ENCODE results near the gene EIF4G3.

EIF4G3 gene

DNA sequence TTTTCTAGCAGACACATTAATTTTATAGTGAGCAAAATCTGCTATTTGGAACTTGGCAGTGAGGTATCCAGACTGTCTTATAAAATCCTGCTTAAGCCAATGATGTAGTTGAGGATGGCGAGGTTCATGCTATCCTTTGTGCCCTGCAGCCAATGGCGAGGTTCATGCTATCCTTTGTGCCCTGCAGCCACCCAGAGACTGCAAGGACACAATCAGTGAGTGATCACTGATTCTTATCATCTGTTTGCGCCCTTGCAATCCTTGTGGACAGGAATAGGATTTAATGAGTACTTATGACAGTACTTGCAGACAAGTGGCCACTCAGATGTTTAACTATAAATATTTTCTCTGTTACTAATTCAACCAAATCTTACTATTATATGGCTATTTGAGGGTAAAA lies 112.6 kb downstream of the EIF4G3 start:
- H3K4me1 ChIP-seq (ENCODE audit: insufficient read depth, low read length, severe bottlenecking) = no peaks in the 10 kb centered on the region
- no peaks in the 10 kb centered on the region for H3F3A ChIP-seq (ENCODE audit: insufficient read depth, low read length)
- H3K4me2 ChIP-seq (ENCODE audit: low read length) = no peak overlapping the region
- H3K27me3 ChIP-seq (ENCODE audit: insufficient read depth, low read length) = no peaks in the 10 kb centered on the region
- H3K79me2 ChIP-seq (ENCODE audit: insufficient read depth, low read length) = no peaks in the 10 kb centered on the region
- no peaks in the 10 kb centered on the region; the same call in 1 of the 2 replicates for H3K36me3 ChIP-seq (ENCODE audit: insufficient read depth, low read length)
- H3K27ac ChIP-seq (ENCODE audit: low read depth, low read length, poor library complexity, severe bottlenecking) = no peak overlapping the region
- no peaks in the 10 kb centered on the region for H3K9me2 ChIP-seq (ENCODE audit: low read depth, low read length)
- H2AFZ ChIP-seq (ENCODE audit: low read length) = no peak overlapping the region
- TF ChIP-seq, protein P1, sequence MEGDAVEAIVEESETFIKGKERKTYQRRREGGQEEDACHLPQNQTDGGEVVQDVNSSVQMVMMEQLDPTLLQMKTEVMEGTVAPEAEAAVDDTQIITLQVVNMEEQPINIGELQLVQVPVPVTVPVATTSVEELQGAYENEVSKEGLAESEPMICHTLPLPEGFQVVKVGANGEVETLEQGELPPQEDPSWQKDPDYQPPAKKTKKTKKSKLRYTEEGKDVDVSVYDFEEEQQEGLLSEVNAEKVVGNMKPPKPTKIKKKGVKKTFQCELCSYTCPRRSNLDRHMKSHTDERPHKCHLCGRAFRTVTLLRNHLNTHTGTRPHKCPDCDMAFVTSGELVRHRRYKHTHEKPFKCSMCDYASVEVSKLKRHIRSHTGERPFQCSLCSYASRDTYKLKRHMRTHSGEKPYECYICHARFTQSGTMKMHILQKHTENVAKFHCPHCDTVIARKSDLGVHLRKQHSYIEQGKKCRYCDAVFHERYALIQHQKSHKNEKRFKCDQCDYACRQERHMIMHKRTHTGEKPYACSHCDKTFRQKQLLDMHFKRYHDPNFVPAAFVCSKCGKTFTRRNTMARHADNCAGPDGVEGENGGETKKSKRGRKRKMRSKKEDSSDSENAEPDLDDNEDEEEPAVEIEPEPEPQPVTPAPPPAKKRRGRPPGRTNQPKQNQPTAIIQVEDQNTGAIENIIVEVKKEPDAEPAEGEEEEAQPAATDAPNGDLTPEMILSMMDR (IDR thresholded peaks at IDR 0.05; ENCODE audit: low read length) = no peak
- no peak for TF ChIP-seq EZH2 (IDR thresholded peaks at IDR 0.05; ENCODE audit: borderline replicate concordance, low read length)
- H3K9ac ChIP-seq (ENCODE audit: low read length) = no peak overlapping the region
- no peaks in the 10 kb centered on the region for H3K9me3 ChIP-seq (ENCODE audit: low read length)
- H3K4me3 ChIP-seq (ENCODE audit: low read depth, low read length, poor library complexity, severe bottlenecking) = no peak overlapping the region
- no peaks in the 10 kb centered on the region for H4K20me1 ChIP-seq (ENCODE audit: insufficient read depth, low read length)

DNA sequence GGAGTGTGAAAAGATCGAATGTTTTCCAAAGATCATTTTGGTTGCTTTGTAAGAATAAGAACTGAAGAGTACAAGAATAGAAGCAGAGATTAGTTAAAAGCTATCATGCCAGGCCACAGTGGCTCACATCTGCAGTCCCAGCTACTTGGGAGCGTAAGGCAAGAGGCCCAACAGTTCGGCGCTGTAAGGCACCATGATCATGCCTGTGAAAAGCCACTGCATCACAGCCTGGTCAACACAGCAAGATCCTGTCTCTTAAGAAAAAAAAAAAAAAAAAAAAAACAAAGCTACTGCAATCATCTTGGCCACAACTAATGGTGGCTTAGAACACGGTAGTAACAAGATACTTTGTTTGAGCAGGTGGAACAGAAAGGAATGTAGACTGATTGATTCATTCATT lies 116.2 kb downstream of the EIF4G3 start:
- H3K4me2 ChIP-seq (ENCODE audit: low read length) = no peak overlapping the region
- H4K20me1 ChIP-seq (ENCODE audit: insufficient read depth, low read length) = no peaks in the 10 kb centered on the region
- TF ChIP-seq, protein P1 (IDR thresholded peaks at IDR 0.05; ENCODE audit: low read length) = no peak
- no peak for TF ChIP-seq EZH2 (IDR thresholded peaks at IDR 0.05; ENCODE audit: borderline replicate concordance, low read length)
- H3K79me2 ChIP-seq (ENCODE audit: insufficient read depth, low read length) = no peaks in the 10 kb centered on the region
- H3K9ac ChIP-seq (ENCODE audit: low read length) = no peak overlapping the region
- no peak overlapping the region for H2AFZ ChIP-seq (ENCODE audit: low read length)
- H3K4me3 ChIP-seq (ENCODE audit: low read depth, low read length, poor library complexity, severe bottlenecking) = no peak overlapping the region
- H3K27ac ChIP-seq (ENCODE audit: low read depth, low read length, poor library complexity, severe bottlenecking) = no peak overlapping the region
- H3F3A ChIP-seq (ENCODE audit: insufficient read depth, low read length) = no peaks in the 10 kb centered on the region
- no peaks in the 10 kb centered on the region for H3K27me3 ChIP-seq (ENCODE audit: insufficient read depth, low read length)
- no peaks in the 10 kb centered on the region for H3K9me2 ChIP-seq (ENCODE audit: low read depth, low read length)
- H3K36me3 ChIP-seq (ENCODE audit: insufficient read depth, low read length) = no peaks in the 10 kb centered on the region
- H3K4me1 ChIP-seq (ENCODE audit: insufficient read depth, low read length, severe bottlenecking) = no peaks in the 10 kb centered on the region
- no peaks in the 10 kb centered on the region for H3K9me3 ChIP-seq (ENCODE audit: low read length)

DNA sequence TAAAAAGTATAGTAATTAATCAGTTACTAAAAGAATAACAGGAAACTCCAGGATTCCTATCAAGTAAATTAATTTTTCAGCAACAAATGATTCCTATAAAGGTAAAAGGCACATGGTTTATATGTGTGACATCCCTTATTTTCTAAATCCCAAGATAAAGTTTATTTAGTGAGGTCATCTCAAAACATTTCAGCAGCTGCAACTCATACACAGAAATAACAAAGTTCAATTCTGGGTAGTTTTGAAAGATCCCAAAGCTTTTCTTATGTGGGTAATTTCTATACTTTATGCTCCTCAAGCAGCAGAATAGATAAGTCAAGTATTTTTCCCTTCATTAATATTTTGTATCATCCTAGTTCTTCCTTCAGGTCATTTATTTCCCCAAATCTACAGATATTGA lies 117.7 kb downstream of the EIF4G3 start:
- Histone ChIP-seq H3K9me2 (ENCODE audit: low read depth, low read length) (no peaks in the 10 kb centered on the region), H3K4me3 (ENCODE audit: low read depth, low read length, poor library complexity, severe bottlenecking) (no peak overlapping the region), H3K27me3 (ENCODE audit: insufficient read depth, low read length) (no peaks in the 10 kb centered on the region), H4K20me1 (ENCODE audit: insufficient read depth, low read length) (no peaks in the 10 kb centered on the region), H3K36me3 (ENCODE audit: insufficient read depth, low read length) (no peaks in the 10 kb centered on the region), H2AFZ (ENCODE audit: low read length) (no peak overlapping the region), H3K4me1 (ENCODE audit: insufficient read depth, low read length, severe bottlenecking) (no peaks in the 10 kb centered on the region), H3K27ac (ENCODE audit: low read depth, low read length, poor library complexity, severe bottlenecking) (no peak overlapping the region), H3F3A (ENCODE audit: insufficient read depth, low read length) (no peaks in the 10 kb centered on the region), H3K4me2 (ENCODE audit: low read length) (no peak overlapping the region), H3K9me3 (ENCODE audit: low read length) (no peaks in the 10 kb centered on the region), H3K9ac (ENCODE audit: low read length) (no peak overlapping the region), H3K79me2 (ENCODE audit: insufficient read depth, low read length) (no peaks in the 10 kb centered on the region)
- no peak for TF ChIP-seq EZH2 (IDR thresholded peaks at IDR 0.05; ENCODE audit: borderline replicate concordance, low read length)
- TF ChIP-seq, protein P1 (IDR thresholded peaks at IDR 0.05; ENCODE audit: low read length) = no peak

Measured in OCI-LY1 (cell line).